OCI-LY3 (cell line): ENCODE measurements around the gene TVP23A.
"Not testable (repeated sequence)": the region's sequence is repeated elsewhere in the genome, so short reads cannot be mapped to it uniquely, and the experiment has no call there.

Experiments
- H2AFZ ChIP-seq: fragments of 200-600, 300-600 bp; shearing (Covaris generic); 2 replicates; pipeline ENCODE4 v1.6.0; 2014; ENCODE audit warnings: antibody characterized with exemption, low read depth, low read length
- H3K27ac ChIP-seq: fragments of 200-600, 300-600 bp; sonication (generic); 2 replicates; pipeline ENCODE4 v1.5.1; 2014; ENCODE audit warnings: mild to moderate bottlenecking, low read length, moderate library complexity, mixed read lengths
- H3K27me3 ChIP-seq: fragments of 200-600, 300-600 bp; sonication (generic); 2 replicates; pipeline ENCODE4 v1.6.1; 2014; ENCODE audit warnings: low read depth, low read length, mixed read lengths
- H3K36me3 ChIP-seq: fragments of 200-600, 300-600 bp; sonication (generic); replicated peaks from 2 replicates; pipeline ENCODE3; 2014; ENCODE audit warnings: low read depth, low read length, mixed read lengths
- H3K4me1 ChIP-seq: fragments of 300-600, 200-600 bp; sonication (generic); 2 replicates; pipeline ENCODE4 v1.6.1; 2014; ENCODE audit warnings: low read length, mixed read lengths
- H3K4me2 ChIP-seq: fragments of 200-600, 300-600 bp; sonication (generic); 2 replicates; pipeline ENCODE4 v1.6.1; 2014; ENCODE audit warnings: low read length, mixed read lengths
- H3K4me3 ChIP-seq: fragments of 300-600, 200-600 bp; sonication (generic); 2 replicates; pipeline ENCODE4 v1.5.1; 2014; ENCODE audit warnings: antibody characterized with exemption, mild to moderate bottlenecking, low read length, moderate library complexity
- H3K79me2 ChIP-seq: fragments of 300-600, 200-600 bp; shearing (Covaris generic); 2 replicates; pipeline ENCODE4 v1.6.1; 2014; ENCODE audit warnings: mild to moderate bottlenecking, low read length, mixed read lengths
- H3K9ac ChIP-seq: fragments of 300-600, 200-600 bp; shearing (Covaris generic); 2 replicates; pipeline ENCODE4 v1.6.0; 2014; ENCODE audit warnings: mild to moderate bottlenecking, low read length, moderate library complexity
- H3K9me3 ChIP-seq: fragments of 200-600, 300-600 bp; shearing (Covaris generic); 2 replicates; pipeline ENCODE4 v1.6.1; 2014; ENCODE audit warnings: low read length, mixed read lengths; ENCODE audit not compliant: insufficient read depth
- H4K20me1 ChIP-seq: fragments of 200-600, 300-600 bp; sonication (generic); 2 replicates; pipeline ENCODE4 v1.6.1; 2016; ENCODE audit warnings: low read length, mixed read lengths; ENCODE audit not compliant: insufficient read depth
- CTCF ChIP-seq: fragments of 200-600, 300-600 bp; sonication (generic); IDR thresholded peaks from 2 replicates; pipeline ENCODE4 v1.5.1; 2014; ENCODE audit warnings: antibody characterized with exemption, low read length, low read depth
- EZH2phosphoT487 ChIP-seq: fragments of 200-600 bp; shearing (Covaris generic); IDR thresholded peaks from 2 replicates; pipeline ENCODE4 v1.6.1; 2018; ENCODE audit warnings: antibody characterized with exemption, mixed run types, low read depth

TVP23A gene

GRCh38 chr16:10833271-10833670, 14.7 kb upstream of the TVP23A start:
- TF ChIP-seq EZH2phosphoT487 (no peak), CTCF (no peak)
- Histone ChIP-seq H3K79me2 (no peaks in the 10 kb centered on the region), H2AFZ (peak overlapping the region; percentile 49; the same call in 1 of the 2 replicates), H3K27ac (no peak overlapping the region), H3K36me3 (peaks cover 7% of the 10 kb centered on the region), H4K20me1 (no peaks in the 10 kb centered on the region), H3K9me3 (0 out of 2 replicates have a peak, but pooled peaks cover 5% of the 10 kb centered on the region), H3K9ac (no peak overlapping the region), H3K27me3 (no peaks in the 10 kb centered on the region; the same call in 1 of the 2 replicates), H3K4me3 (no peak overlapping the region), H3K4me1 (peaks cover 57% of the 10 kb centered on the region), H3K4me2 (peak overlapping the region; percentile 34)

GRCh38 chr16:10831894-10832886, 13.6 kb upstream of the TVP23A start:
- Histone ChIP-seq H4K20me1 (no peaks in the 10 kb centered on the region), H3K4me3 (no peak overlapping the region), H3K27me3 (no peaks in the 10 kb centered on the region; the same call in 1 of the 2 replicates), H3K4me1 (peaks cover 57% of the 10 kb centered on the region), H3K9ac (no peak overlapping the region), H2AFZ (no peak overlapping the region; the same call in 1 of the 2 replicates), H3K9me3 (0 out of 2 replicates have a peak, but pooled peaks cover 5% of the 10 kb centered on the region), H3K27ac (no peak overlapping the region), H3K4me2 (peak overlapping the region; percentile 34), H3K79me2 (no peaks in the 10 kb centered on the region), H3K36me3 (peaks cover 7% of the 10 kb centered on the region)
- TF ChIP-seq EZH2phosphoT487 (no peak), CTCF (no peak)

GRCh38 chr16:10830240-10830639, 11.6 kb upstream of the TVP23A start:
- H3K36me3 ChIP-seq, H3K9me3 ChIP-seq, H3K4me3 ChIP-seq, H4K20me1 ChIP-seq, H3K9ac ChIP-seq, H3K4me2 ChIP-seq, H3K27ac ChIP-seq, H3K27me3 ChIP-seq, H2AFZ ChIP-seq, H3K79me2 ChIP-seq: not testable (repeated sequence)
- H3K4me1 ChIP-seq: peaks cover 40% of the 10 kb centered on the region

- not testable (repeated sequence) for H3K4me2 ChIP-seq, H4K20me1 ChIP-seq, H3K27me3 ChIP-seq, H3K27ac ChIP-seq, H3K79me2 ChIP-seq, H3K4me3 ChIP-seq, H2AFZ ChIP-seq, H3K36me3 ChIP-seq, H3K9me3 ChIP-seq, H3K9ac ChIP-seq
- peaks cover 33% of the 10 kb centered on the region for H3K4me1 ChIP-seq
Measured at GRCh38 chr16:10829390-10830098, 10.9 kb upstream of the TVP23A start.
